Measurements from ENCODE around the gene FHOD1. TPM values are rescaled to one million over a fixed set of nuclear protein-coding genes. Genes with fewer than 3 reads are reported as not detected.

Gene FHOD1
- total and polyA plus RNA-seq, 10 of the 15 experiments (the other 5 are each of a cell fraction or from before 2014, with no cell fraction given) = 8.9 to 65.7 (median 18.1) TPM

GRCh38 chr16:67183627-67184452 is 63.4 kb downstream of the FHOD1 start, which contains the start of gene MATCAP1 (continued):
- TF ChIP-seq PRDM15 (CRISPR knock-in tag; IDR thresholded peaks at IDR 0.05) (no peak), ETV6 (conservative IDR thresholded peaks at IDR 0.05 in 1 of 2, IDR thresholded peaks at IDR 0.05 in 1 of 2; ENCODE audit: borderline replicate concordance in 1 of 2, low read depth in 1 of 2) (no peak), GATAD2B (conservative IDR thresholded peaks at IDR 0.05; ENCODE audit: low read depth) (no peak; the same call in 1 of the 2 replicates), CHD4 (IDR thresholded peaks at IDR 0.05) (no peak), EGR1 (IDR thresholded peaks at IDR 0.05; ENCODE audit: borderline replicate concordance in 1 of 2, low read depth in 2 of 2, low read length in 2 of 2) (peak; percentile 75 to 84), POLR2AphosphoS5 (IDR thresholded peaks at IDR 0.05; ENCODE audit: low read length) (no peak; the same call in 1 of the 2 replicates), BHLHE40 (IDR thresholded peaks at IDR 0.05; ENCODE audit: borderline replicate concordance in 1 of 2, low read depth in 2 of 2, low read length in 1 of 2) (peak in 1 of 2 experiments; percentile 48; a peak in 2 of 4 replicates), SMAD1 (IDR thresholded peaks at IDR 0.05; ENCODE audit: low read depth, partially characterized antibody) (no peak), IKZF1 (conservative IDR thresholded peaks at IDR 0.05) (peak; percentile 68), ESRRA (IDR thresholded peaks at IDR 0.05; ENCODE audit: low read length) (peak; percentile 21; the same call in 1 of the 2 replicates), RAD51 (IDR thresholded peaks at IDR 0.05) (no peak), ZNF217 (IDR thresholded peaks at IDR 0.05) (no peak), SMARCA5 (IDR thresholded peaks at IDR 0.05) (no peak), RELB (IDR thresholded peaks at IDR 0.05; ENCODE audit: low read depth) (no peak), RUNX3 (IDR thresholded peaks at IDR 0.05; ENCODE audit: low read length) (no peak), KLF5 (IDR thresholded peaks at IDR 0.05; ENCODE audit: partially characterized antibody) (no peak), EP300 (IDR thresholded peaks at IDR 0.05; ENCODE audit: borderline replicate concordance in 1 of 2, control insufficient read depth in 1 of 2, low read depth in 2 of 2, low read length in 2 of 2) (no peak)
- TF ChIP-seq, protein P1, sequence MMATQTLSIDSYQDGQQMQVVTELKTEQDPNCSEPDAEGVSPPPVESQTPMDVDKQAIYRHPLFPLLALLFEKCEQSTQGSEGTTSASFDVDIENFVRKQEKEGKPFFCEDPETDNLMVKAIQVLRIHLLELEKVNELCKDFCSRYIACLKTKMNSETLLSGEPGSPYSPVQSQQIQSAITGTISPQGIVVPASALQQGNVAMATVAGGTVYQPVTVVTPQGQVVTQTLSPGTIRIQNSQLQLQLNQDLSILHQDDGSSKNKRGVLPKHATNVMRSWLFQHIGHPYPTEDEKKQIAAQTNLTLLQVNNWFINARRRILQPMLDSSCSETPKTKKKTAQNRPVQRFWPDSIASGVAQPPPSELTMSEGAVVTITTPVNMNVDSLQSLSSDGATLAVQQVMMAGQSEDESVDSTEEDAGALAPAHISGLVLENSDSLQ (IDR thresholded peaks at IDR 0.05) = peak; percentile 99
- TF ChIP-seq, protein P2, sequence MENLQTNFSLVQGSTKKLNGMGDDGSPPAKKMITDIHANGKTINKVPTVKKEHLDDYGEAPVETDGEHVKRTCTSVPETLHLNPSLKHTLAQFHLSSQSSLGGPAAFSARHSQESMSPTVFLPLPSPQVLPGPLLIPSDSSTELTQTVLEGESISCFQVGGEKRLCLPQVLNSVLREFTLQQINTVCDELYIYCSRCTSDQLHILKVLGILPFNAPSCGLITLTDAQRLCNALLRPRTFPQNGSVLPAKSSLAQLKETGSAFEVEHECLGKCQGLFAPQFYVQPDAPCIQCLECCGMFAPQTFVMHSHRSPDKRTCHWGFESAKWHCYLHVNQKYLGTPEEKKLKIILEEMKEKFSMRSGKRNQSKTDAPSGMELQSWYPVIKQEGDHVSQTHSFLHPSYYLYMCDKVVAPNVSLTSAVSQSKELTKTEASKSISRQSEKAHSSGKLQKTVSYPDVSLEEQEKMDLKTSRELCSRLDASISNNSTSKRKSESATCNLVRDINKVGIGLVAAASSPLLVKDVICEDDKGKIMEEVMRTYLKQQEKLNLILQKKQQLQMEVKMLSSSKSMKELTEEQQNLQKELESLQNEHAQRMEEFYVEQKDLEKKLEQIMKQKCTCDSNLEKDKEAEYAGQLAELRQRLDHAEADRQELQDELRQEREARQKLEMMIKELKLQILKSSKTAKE (IDR thresholded peaks at IDR 0.05; ENCODE audit: low read depth, poor library complexity, severe bottlenecking) = no peak

Data from GM12878 (cell line).